Measurements from ENCODE around the gene VIPR2.
"Not testable (repeated sequence)": the region's sequence is repeated elsewhere in the genome, so short reads cannot be mapped to it uniquely, and the experiment has no call there.

VIPR2 gene

GRCh38 chr7:159103382-159104187 lies 41.1 kb downstream of the VIPR2 start:
- Histone ChIP-seq H3K4me1 (peaks cover 5% of the 10 kb centered on the region), H3K9me3 (no peaks in the 10 kb centered on the region), H3K27me3 (no peaks in the 10 kb centered on the region), H3K4me3 (ENCODE audit: low read depth, low read length) (no peak overlapping the region), H3K36me3 (no peaks in the 10 kb centered on the region)
- no peak for DNase-seq
- TF ChIP-seq CTCF (IDR thresholded peaks at IDR 0.05; ENCODE audit: low read depth, low read length), result no peak

GRCh38 chr7:159102681-159103381 lies 41.8 kb downstream of the VIPR2 start:
- no peaks in the 10 kb centered on the region for H3K36me3 ChIP-seq
- DNase-seq, result no peak
- TF ChIP-seq CTCF (IDR thresholded peaks at IDR 0.05; ENCODE audit: low read depth, low read length), result no peak
- peaks cover 5% of the 10 kb centered on the region for H3K4me1 ChIP-seq
- no peak overlapping the region for H3K4me3 ChIP-seq (ENCODE audit: low read depth, low read length)
- H3K27me3 ChIP-seq, result no peaks in the 10 kb centered on the region
- H3K9me3 ChIP-seq, result no peaks in the 10 kb centered on the region

DNA sequence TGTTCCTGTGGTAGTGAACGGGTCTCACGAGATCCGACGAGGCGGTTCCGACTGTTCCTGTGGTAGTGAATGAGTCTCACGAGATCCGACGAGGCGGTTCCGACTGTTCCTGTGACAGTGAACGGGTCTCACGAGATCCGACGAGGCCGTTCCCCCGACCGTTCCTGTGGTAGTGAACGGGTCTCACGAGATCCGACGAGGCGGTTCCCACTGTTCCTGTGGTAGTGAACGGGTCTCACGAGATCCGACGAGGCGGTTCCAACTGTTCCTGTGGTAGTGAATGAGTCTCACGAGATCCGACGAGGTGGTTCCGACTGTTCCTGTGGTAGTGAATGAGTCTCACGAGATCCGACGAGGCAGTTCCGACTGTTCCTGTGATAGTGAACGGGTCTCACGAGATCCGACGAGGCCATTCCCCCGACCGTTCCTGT lies 43.0 kb downstream of the VIPR2 start:
- not testable (repeated sequence) for DNase-seq; H3K4me3 ChIP-seq (ENCODE audit: low read depth, low read length); H3K27me3 ChIP-seq; H3K9me3 ChIP-seq; H3K4me1 ChIP-seq; H3K36me3 ChIP-seq

- H3K27me3 ChIP-seq; H3K4me1 ChIP-seq; H3K9me3 ChIP-seq; DNase-seq; H3K4me3 ChIP-seq (ENCODE audit: low read depth, low read length); H3K36me3 ChIP-seq: not testable (repeated sequence)
Measured at GRCh38 chr7:159101083-159101395, 43.6 kb downstream of the VIPR2 start.

DNA sequence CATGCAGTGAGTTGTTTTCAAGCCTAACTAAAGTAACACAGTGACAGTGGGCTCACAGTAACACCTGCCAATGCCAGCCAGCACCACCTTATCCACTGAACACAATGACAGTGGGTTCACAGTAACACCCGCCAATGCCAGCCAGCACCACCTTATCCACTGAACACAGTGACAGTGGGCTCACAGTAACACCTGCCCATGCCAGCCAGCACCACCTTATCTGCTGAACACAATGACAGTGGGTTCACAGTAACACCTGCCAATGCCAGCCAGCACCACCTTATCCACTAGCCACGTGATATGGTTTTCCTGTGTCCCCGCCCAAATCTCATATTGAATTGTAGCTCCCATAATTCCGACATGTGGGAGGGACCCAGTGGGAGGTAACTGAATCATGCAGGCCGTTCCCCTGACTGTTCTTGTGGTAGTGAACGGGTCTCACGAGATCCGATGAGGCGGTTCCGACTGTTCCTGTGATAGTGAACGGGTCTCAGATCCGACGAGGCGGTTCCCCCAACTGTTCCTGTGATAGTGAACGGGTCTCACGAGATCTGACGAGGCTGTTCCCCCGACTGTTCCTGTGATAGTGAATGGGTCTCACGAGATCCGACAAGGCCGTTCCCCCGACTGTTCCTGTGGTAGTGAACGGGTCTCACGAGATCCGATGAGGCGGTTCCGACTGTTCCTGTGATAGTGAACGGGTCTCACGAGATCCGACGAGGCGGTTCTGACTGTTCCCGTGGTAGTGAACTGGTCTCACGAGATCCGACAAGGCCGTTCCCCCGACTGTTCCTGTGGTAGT lies 44.2 kb downstream of the VIPR2 start:
- not testable (repeated sequence) for H3K9me3 ChIP-seq; H3K27me3 ChIP-seq; DNase-seq; H3K4me3 ChIP-seq (ENCODE audit: low read depth, low read length); H3K4me1 ChIP-seq; H3K36me3 ChIP-seq

DNA sequence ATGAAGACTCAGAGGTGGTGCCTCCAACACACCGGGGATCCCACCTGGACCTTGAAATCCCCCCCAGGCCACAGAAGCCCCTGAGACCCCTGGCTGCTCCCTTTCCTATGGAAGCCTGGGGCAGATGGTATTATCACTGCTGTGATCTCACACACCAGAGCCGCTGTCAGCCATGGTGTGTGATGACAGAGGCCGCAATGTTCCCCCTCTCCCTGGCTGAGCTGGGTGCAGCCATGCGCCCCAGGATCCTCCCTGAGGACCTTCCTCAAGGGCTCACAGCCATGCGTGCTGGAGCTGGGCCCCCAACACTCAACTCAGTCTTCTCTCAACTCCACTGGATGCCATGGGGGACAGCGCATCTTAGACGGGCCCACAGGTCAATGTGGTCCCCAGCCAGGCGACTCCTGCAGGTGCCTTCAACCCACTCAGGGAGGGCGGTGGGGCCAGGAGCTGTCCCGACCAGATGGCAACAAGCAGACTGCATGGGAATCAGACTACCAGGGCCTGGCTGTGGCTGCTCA lies 44.9 kb downstream of the VIPR2 start:
- H3K4me3 ChIP-seq (ENCODE audit: low read depth, low read length), result no peak overlapping the region
- H3K4me1 ChIP-seq, result peaks cover 5% of the 10 kb centered on the region
- TF ChIP-seq CTCF (IDR thresholded peaks at IDR 0.05; ENCODE audit: low read depth, low read length), result no peak
- no peaks in the 10 kb centered on the region for H3K27me3 ChIP-seq
- no peaks in the 10 kb centered on the region for H3K9me3 ChIP-seq
- no peaks in the 10 kb centered on the region for H3K36me3 ChIP-seq
- no peak for DNase-seq

GRCh38 chr7:159098811-159099655 lies 45.6 kb downstream of the VIPR2 start:
- Histone ChIP-seq H3K9me3 (no peaks in the 10 kb centered on the region), H3K4me3 (ENCODE audit: low read depth, low read length) (no peak overlapping the region), H3K4me1 (peaks cover 8% of the 10 kb centered on the region), H3K27me3 (no peaks in the 10 kb centered on the region), H3K36me3 (no peaks in the 10 kb centered on the region)
- TF ChIP-seq CTCF (IDR thresholded peaks at IDR 0.05; ENCODE audit: low read depth, low read length), result no peak
- no peak for DNase-seq

Data from BE2C (cell line).